K562 treated with DMSO at 1 percent for 48 hours (cell line): ENCODE data around the gene DNAAF9. TPM values are rescaled to one million over a fixed set of nuclear protein-coding genes. Genes with fewer than 3 reads are reported as not detected.

Experiments
- total RNA-seq: library from RNA; unstranded; fragments of 300-600 nt; gene quantifications from 2 replicates; pipeline ENCODE4 v1.2.3, GENCODE V29; 2022; ENCODE audit warnings: low replicate concordance; ENCODE audit errors: extremely low read depth

Gene DNAAF9
- total RNA-seq, result not detected in 2 replicates

GRCh38 chr20:3407040-3407770 lies at the start of gene DNAAF9:
Gene DNAAF9 (minus strand): TSS chr20:3407669. CDS start chr20:3407557, 112 bp downstream.

Other genes starting within 250 kb of the DNAAF9 start
- gene FASTKD5, start 247.8 kb downstream of the DNAAF9 start, total RNA-seq, result not detected in 2 replicates
- not detected in 2 replicates for gene UBOX5, start 247.8 kb downstream of the DNAAF9 start, total RNA-seq
- gene LZTS3, start 234.1 kb downstream of the DNAAF9 start, total RNA-seq, result not detected in 2 replicates
- not detected in 2 replicates for gene DDRGK1, start 203.0 kb downstream of the DNAAF9 start, total RNA-seq
- not detected in 2 replicates for gene ITPA, start 198.2 kb downstream of the DNAAF9 start, total RNA-seq
- not detected in 2 replicates for gene SLC4A11, start 168.5 kb downstream of the DNAAF9 start, total RNA-seq
- not detected in 2 replicates for gene ATRN, start 63.3 kb upstream of the DNAAF9 start, total RNA-seq